Measurements from ENCODE around the gene IP6K3. TPM values are rescaled to one million over a fixed set of nuclear protein-coding genes. Genes with fewer than 3 reads are reported as not detected.

Gene IP6K3
- total and polyA plus RNA-seq, 2 experiments from 2014 or later = 0.14 to 0.16 TPM

DNA sequence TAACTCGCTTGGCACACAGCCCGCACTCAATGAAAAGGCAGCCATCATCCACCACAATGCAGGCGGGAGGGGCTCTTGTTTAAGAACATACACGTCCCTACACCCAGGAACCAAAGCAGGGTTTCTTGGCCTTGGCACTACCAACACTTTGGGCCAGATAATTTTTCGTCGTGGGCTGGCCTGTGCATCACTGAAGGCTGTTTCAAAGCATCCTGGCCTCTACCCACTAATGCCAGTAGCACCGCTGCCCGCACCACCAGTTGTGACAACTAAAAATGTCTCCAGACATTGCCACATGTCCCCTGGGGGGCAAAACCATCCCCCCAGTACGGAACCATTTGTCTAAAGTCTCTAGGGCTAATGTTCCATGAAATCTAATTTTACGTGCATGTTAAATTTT lies 48.2 kb downstream of the IP6K3 start (continued):
- TF ChIP-seq ZNF462 (CRISPR knock-in tag; IDR thresholded peaks at IDR 0.05) (no peak), EZH2 (IDR thresholded peaks at IDR 0.05; ENCODE audit: low read depth, unreplicated experiment) (no peak)

DNA sequence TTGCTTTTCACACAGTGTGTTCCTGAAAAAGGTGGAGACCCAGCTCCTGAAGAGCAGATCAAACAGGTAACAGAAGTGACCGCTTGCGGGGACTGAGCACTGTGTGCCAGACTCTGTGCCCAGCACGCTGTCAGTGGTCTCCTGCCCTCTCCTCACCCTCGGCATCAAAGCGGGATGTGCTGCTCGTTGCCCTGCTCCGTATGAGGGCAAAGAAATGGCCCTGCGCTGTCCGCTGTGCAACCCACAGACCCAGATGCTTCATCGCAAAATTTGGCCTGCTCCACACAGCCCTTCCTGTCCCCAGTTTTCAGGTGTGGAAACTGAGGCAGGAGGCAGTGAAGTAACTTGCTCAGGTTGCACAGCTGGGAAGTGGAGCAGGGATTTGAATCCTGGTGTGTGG lies 48.9 kb downstream of the IP6K3 start:
- no peak overlapping the region for H3K4me2 ChIP-seq
- no peak overlapping the region for H3K27ac ChIP-seq (ENCODE audit: low read depth)
- peaks cover 10% of the 10 kb centered on the region for H3K36me3 ChIP-seq (ENCODE audit: insufficient read depth)
- Mint-ChIP-seq H3K27me3 (ENCODE audit: insufficient read depth, low read depth, poor library complexity) (peaks cover 14% of the 10 kb centered on the region), H3K4me1 (peaks cover 23% of the 10 kb centered on the region), H3K27ac (peak overlapping the region; percentile 69; the same call in 1 of the 2 replicates), H3K9me3 (no peaks in the 10 kb centered on the region), H3K36me3 (ENCODE audit: low read depth) (peaks cover 58% of the 10 kb centered on the region), H3K4me3 (no peak overlapping the region; the same call in 2 of the 3 replicates)
- ATAC-seq = no peak
- H2AFZ ChIP-seq = no peak overlapping the region
- H3K4me1 ChIP-seq (ENCODE audit: insufficient read depth) = 0 out of 2 replicates have a peak, but pooled peaks cover 2% of the 10 kb centered on the region
- H3K27me3 ChIP-seq (ENCODE audit: insufficient read depth) = no peaks in the 10 kb centered on the region
- DNase-seq (ENCODE audit: low spot score) = no peak
- H3K79me2 ChIP-seq (replicated peaks; ENCODE audit: insufficient read depth) = 0 out of 2 replicates have a peak, but pooled peaks cover 3% of the 10 kb centered on the region
- 0 out of 2 replicates have a peak, but pooled peaks cover 8% of the 10 kb centered on the region for H3F3A ChIP-seq (replicated peaks; ENCODE audit: low read depth)
- no peak overlapping the region for H3K4me3 ChIP-seq
- no peaks in the 10 kb centered on the region for H3K9me2 ChIP-seq (ENCODE audit: insufficient read depth)
- peaks cover 6% of the 10 kb centered on the region for H4K20me1 ChIP-seq (replicated peaks; ENCODE audit: insufficient read depth)
- TF ChIP-seq REST (IDR thresholded peaks at IDR 0.05; ENCODE audit: unreplicated experiment) (no peak), EZH2phosphoT487 (IDR thresholded peaks at IDR 0.05; ENCODE audit: unreplicated experiment) (no peak), CTCF (conservative IDR thresholded peaks at IDR 0.05; ENCODE audit: low read depth in 2 of 2) (no peak), ZNF114 (CRISPR knock-in tag; IDR thresholded peaks at IDR 0.05) (no peak), POLR2AphosphoS5 (IDR thresholded peaks at IDR 0.05; ENCODE audit: low read depth) (no peak), NANOG (IDR thresholded peaks at IDR 0.05; ENCODE audit: borderline replicate concordance) (no peak)

Data from GM23338 (cell line).